ENCODE results near the gene DHRS3. TPM values are rescaled to one million over a fixed set of nuclear protein-coding genes. Genes with fewer than 3 reads are reported as not detected.

The DHRS3 gene
- total RNA-seq, 1 experiment from 2014 or later: 37.7 TPM

DNA sequence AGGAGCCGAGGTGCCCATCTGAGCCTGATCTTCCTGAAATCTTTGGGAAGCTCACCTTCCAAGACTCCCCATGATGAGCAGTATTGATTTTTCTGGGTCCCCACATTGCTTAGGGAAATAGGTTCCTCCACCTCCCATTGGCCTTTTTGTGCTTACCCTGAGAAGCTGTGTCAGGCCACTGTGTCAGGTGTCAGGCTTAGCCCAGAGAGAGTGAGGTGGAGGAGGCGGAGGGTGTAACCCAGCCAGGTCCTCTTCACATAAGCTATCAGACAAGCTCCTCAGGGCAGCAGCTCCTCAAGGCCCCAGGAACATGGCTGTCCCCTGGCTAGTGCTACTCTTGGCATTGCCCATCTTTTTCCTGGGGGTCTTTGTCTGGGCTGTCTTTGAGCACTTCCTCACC, 26.2 kb upstream of the DHRS3 start (continued):
- TF ChIP-seq, protein P1, sequence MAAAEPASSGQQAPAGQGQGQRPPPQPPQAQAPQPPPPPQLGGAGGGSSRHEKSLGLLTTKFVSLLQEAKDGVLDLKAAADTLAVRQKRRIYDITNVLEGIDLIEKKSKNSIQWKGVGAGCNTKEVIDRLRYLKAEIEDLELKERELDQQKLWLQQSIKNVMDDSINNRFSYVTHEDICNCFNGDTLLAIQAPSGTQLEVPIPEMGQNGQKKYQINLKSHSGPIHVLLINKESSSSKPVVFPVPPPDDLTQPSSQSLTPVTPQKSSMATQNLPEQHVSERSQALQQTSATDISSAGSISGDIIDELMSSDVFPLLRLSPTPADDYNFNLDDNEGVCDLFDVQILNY (CRISPR knock-in tag; IDR thresholded peaks at IDR 0.05): no peak

DNA sequence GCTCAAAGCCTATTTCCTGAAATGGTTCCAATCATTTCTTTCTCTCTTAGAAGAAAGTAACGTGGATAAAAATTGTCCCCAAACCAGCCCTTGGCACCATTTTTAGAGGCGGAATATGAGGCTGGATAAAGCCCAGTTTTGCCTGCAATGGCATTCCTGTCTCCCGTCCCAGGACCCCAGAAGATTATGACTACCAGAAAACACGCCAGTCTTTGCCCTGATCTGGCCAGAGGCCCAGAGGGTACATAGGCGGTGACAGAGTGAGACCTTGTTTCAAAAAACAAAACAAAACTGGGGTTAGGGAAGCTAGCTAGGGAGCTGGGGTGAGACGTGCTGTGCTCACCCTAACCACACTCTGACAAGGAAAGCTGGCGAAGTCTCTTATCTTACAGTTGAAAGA, 25.8 kb upstream of the DHRS3 start, which contains the start of gene AADACL4:
AADACL4 (plus strand) TSS at position 301 of the 400 bp plus-strand sequence. CDS start 462 bp downstream, outside the sequence.
- ChIA-PET CTCF (interaction anchor here (0.6 to 2.7 kb wide), 9 partner anchors 9 to 228 kb away, joined by 3 to 12 read pairs (median 5); no protein-coding TSS in a partner anchor), POLR2A (interaction anchor here (0.6 to 1.0 kb wide), 2 partner anchors 14 to 1011 kb away, joined by 3 to 5 read pairs; no protein-coding TSS in a partner anchor)
- peaks cover 38% of the 10 kb centered on the region for H3K36me3 Mint-ChIP-seq
- no peak for DNase-seq (ENCODE audit: low spot score)
- H3K4me3 Mint-ChIP-seq: no peak within 1 kb of the TSS
- no peak for ATAC-seq
- peaks cover 18% of the 10 kb centered on the region for H3K27me3 Mint-ChIP-seq (ENCODE audit: low read depth)
- no peak for TF ChIP-seq TEAD1 (CRISPR knock-in tag; IDR thresholded peaks at IDR 0.05)
- no peak for TF ChIP-seq SOX15 (CRISPR knock-in tag; IDR thresholded peaks at IDR 0.05)
- TF ChIP-seq JAZF1 (CRISPR knock-in tag; IDR thresholded peaks at IDR 0.05): no peak
- TF ChIP-seq, protein P2, sequence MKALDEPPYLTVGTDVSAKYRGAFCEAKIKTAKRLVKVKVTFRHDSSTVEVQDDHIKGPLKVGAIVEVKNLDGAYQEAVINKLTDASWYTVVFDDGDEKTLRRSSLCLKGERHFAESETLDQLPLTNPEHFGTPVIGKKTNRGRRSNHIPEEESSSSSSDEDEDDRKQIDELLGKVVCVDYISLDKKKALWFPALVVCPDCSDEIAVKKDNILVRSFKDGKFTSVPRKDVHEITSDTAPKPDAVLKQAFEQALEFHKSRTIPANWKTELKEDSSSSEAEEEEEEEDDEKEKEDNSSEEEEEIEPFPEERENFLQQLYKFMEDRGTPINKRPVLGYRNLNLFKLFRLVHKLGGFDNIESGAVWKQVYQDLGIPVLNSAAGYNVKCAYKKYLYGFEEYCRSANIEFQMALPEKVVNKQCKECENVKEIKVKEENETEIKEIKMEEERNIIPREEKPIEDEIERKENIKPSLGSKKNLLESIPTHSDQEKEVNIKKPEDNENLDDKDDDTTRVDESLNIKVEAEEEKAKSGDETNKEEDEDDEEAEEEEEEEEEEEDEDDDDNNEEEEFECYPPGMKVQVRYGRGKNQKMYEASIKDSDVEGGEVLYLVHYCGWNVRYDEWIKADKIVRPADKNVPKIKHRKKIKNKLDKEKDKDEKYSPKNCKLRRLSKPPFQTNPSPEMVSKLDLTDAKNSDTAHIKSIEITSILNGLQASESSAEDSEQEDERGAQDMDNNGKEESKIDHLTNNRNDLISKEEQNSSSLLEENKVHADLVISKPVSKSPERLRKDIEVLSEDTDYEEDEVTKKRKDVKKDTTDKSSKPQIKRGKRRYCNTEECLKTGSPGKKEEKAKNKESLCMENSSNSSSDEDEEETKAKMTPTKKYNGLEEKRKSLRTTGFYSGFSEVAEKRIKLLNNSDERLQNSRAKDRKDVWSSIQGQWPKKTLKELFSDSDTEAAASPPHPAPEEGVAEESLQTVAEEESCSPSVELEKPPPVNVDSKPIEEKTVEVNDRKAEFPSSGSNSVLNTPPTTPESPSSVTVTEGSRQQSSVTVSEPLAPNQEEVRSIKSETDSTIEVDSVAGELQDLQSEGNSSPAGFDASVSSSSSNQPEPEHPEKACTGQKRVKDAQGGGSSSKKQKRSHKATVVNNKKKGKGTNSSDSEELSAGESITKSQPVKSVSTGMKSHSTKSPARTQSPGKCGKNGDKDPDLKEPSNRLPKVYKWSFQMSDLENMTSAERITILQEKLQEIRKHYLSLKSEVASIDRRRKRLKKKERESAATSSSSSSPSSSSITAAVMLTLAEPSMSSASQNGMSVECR (CRISPR knock-in tag; IDR thresholded peaks at IDR 0.05; ENCODE audit: borderline replicate concordance): no peak
- TF ChIP-seq, protein P3, sequence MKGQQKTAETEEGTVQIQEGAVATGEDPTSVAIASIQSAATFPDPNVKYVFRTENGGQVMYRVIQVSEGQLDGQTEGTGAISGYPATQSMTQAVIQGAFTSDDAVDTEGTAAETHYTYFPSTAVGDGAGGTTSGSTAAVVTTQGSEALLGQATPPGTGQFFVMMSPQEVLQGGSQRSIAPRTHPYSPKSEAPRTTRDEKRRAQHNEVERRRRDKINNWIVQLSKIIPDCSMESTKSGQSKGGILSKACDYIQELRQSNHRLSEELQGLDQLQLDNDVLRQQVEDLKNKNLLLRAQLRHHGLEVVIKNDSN (CRISPR knock-in tag; IDR thresholded peaks at IDR 0.05): no peak
- TF ChIP-seq SP1 (CRISPR knock-in tag; conservative IDR thresholded peaks at IDR 0.05): no peak
- TF ChIP-seq, protein P4, sequence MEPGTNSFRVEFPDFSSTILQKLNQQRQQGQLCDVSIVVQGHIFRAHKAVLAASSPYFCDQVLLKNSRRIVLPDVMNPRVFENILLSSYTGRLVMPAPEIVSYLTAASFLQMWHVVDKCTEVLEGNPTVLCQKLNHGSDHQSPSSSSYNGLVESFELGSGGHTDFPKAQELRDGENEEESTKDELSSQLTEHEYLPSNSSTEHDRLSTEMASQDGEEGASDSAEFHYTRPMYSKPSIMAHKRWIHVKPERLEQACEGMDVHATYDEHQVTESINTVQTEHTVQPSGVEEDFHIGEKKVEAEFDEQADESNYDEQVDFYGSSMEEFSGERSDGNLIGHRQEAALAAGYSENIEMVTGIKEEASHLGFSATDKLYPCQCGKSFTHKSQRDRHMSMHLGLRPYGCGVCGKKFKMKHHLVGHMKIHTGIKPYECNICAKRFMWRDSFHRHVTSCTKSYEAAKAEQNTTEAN (CRISPR knock-in tag; IDR thresholded peaks at IDR 0.05): no peak
- TF ChIP-seq RELA (CRISPR knock-in tag; IDR thresholded peaks at IDR 0.05; ENCODE audit: borderline replicate concordance): no peak
- no peak for TF ChIP-seq ZNF121 (CRISPR knock-in tag; IDR thresholded peaks at IDR 0.05)
- TF ChIP-seq CBFB (CRISPR knock-in tag; IDR thresholded peaks at IDR 0.05; ENCODE audit: low read depth): no peak
- TF ChIP-seq, protein P5, sequence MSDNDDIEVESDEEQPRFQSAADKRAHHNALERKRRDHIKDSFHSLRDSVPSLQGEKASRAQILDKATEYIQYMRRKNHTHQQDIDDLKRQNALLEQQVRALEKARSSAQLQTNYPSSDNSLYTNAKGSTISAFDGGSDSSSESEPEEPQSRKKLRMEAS (CRISPR knock-in tag; IDR thresholded peaks at IDR 0.05): no peak
- TF ChIP-seq, protein P6, sequence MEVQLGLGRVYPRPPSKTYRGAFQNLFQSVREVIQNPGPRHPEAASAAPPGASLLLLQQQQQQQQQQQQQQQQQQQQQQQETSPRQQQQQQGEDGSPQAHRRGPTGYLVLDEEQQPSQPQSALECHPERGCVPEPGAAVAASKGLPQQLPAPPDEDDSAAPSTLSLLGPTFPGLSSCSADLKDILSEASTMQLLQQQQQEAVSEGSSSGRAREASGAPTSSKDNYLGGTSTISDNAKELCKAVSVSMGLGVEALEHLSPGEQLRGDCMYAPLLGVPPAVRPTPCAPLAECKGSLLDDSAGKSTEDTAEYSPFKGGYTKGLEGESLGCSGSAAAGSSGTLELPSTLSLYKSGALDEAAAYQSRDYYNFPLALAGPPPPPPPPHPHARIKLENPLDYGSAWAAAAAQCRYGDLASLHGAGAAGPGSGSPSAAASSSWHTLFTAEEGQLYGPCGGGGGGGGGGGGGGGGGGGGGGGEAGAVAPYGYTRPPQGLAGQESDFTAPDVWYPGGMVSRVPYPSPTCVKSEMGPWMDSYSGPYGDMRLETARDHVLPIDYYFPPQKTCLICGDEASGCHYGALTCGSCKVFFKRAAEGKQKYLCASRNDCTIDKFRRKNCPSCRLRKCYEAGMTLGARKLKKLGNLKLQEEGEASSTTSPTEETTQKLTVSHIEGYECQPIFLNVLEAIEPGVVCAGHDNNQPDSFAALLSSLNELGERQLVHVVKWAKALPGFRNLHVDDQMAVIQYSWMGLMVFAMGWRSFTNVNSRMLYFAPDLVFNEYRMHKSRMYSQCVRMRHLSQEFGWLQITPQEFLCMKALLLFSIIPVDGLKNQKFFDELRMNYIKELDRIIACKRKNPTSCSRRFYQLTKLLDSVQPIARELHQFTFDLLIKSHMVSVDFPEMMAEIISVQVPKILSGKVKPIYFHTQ (CRISPR knock-in tag; IDR thresholded peaks at IDR 0.05): no peak
- TF ChIP-seq, protein P7, sequence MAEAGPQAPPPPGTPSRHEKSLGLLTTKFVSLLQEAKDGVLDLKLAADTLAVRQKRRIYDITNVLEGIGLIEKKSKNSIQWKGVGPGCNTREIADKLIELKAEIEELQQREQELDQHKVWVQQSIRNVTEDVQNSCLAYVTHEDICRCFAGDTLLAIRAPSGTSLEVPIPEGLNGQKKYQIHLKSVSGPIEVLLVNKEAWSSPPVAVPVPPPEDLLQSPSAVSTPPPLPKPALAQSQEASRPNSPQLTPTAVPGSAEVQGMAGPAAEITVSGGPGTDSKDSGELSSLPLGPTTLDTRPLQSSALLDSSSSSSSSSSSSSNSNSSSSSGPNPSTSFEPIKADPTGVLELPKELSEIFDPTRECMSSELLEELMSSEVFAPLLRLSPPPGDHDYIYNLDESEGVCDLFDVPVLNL (CRISPR knock-in tag; IDR thresholded peaks at IDR 0.05; ENCODE audit: borderline replicate concordance, low read depth): no peak
- no peak for TF ChIP-seq SMAD4 (CRISPR knock-in tag; IDR thresholded peaks at IDR 0.05)
- no peak within 1 kb of the TSS for H3K27ac Mint-ChIP-seq
- peaks cover 40% of the 10 kb centered on the region for H3K9me3 Mint-ChIP-seq
- H3K4me1 Mint-ChIP-seq: peaks cover 7% of the 10 kb centered on the region; the same call in 1 of the 2 replicates

Measured in WTC11 (cell line).